Erythroblast (primary cell): ENCODE measurements around the gene ZSCAN5B.
"Not testable (repeated sequence)": the region's sequence is repeated elsewhere in the genome, so short reads cannot be mapped to it uniquely, and the experiment has no call there.

Source experiments
- GATA1 ChIP-seq: IDR thresholded peaks from 2 replicates; pipeline ENCODE4 v1.6.1; 2011; ENCODE audit warnings: low read depth, mild to moderate bottlenecking, control low read depth, low read length, moderate library complexity
- POLR2A ChIP-seq: IDR thresholded peaks from 2 replicates; pipeline ENCODE4 v1.6.1; 2011; ENCODE audit warnings: mild to moderate bottlenecking, low read length

GRCh38 chr19:56221442-56221841 is 23.9 kb upstream of the ZSCAN5B start:
- not testable (repeated sequence) for TF ChIP-seq POLR2A, GATA1
